ENCODE data around the gene TNFAIP8.

The TNFAIP8 gene

GRCh38 chr5:119379942-119380547 is 24.2 kb downstream of the TNFAIP8 start:
- TF ChIP-seq CTCF (IDR thresholded peaks at IDR 0.05; ENCODE audit: low read depth, low read length, missing control alignments), result no peak
- no peak overlapping the region for H3K4me3 ChIP-seq (replicated peaks; ENCODE audit: low read depth, low read length)
- DNase-seq (ENCODE audit: extremely low read depth, low read depth), result no peak

- TF ChIP-seq CTCF (IDR thresholded peaks at IDR 0.05; ENCODE audit: low read depth, low read length, missing control alignments), result no peak
- no peak overlapping the region for H3K4me3 ChIP-seq (replicated peaks; ENCODE audit: low read depth, low read length)
- no peak for DNase-seq (ENCODE audit: extremely low read depth, low read depth)
Observed at GRCh38 chr5:119382169-119382568, 26.4 kb downstream of the TNFAIP8 start.

GRCh38 chr5:119383008-119383407 is 27.2 kb downstream of the TNFAIP8 start:
- no peak for DNase-seq (ENCODE audit: extremely low read depth, low read depth)
- no peak overlapping the region for H3K4me3 ChIP-seq (replicated peaks; ENCODE audit: low read depth, low read length)
- TF ChIP-seq CTCF (IDR thresholded peaks at IDR 0.05; ENCODE audit: low read depth, low read length, missing control alignments), result no peak

GRCh38 chr5:119385136-119385535 is 29.3 kb downstream of the TNFAIP8 start:
- no peak overlapping the region for H3K4me3 ChIP-seq (replicated peaks; ENCODE audit: low read depth, low read length)
- DNase-seq (ENCODE audit: extremely low read depth, low read depth), result no peak
- no peak for TF ChIP-seq CTCF (IDR thresholded peaks at IDR 0.05; ENCODE audit: low read depth, low read length, missing control alignments)

GRCh38 chr5:119385536-119386128 is 29.8 kb downstream of the TNFAIP8 start:
- no peak for DNase-seq (ENCODE audit: extremely low read depth, low read depth)
- no peak overlapping the region for H3K4me3 ChIP-seq (replicated peaks; ENCODE audit: low read depth, low read length)
- no peak for TF ChIP-seq CTCF (IDR thresholded peaks at IDR 0.05; ENCODE audit: low read depth, low read length, missing control alignments)

GRCh38 chr5:119386596-119387344 is 31.0 kb downstream of the TNFAIP8 start:
- H3K4me3 ChIP-seq (replicated peaks; ENCODE audit: low read depth, low read length), result no peak overlapping the region
- TF ChIP-seq CTCF (IDR thresholded peaks at IDR 0.05; ENCODE audit: low read depth, low read length, missing control alignments), result no peak
- no peak for DNase-seq (ENCODE audit: extremely low read depth, low read depth)

Data from HFF-Myc (cell line).